HCT116 (cell line): ENCODE results near the gene CTNND2. TPM values are rescaled to one million over a fixed set of nuclear protein-coding genes. Genes with fewer than 3 reads are reported as not detected.

Experiments
- ATAC-seq: fragments of 200-7000 bp; cut with Tn5 transposase; 2 replicates; pipeline ENCODE4 v1.9.1; 2020; ENCODE audit warnings: mild to moderate bottlenecking, moderate library complexity
- BruUV-seq: library from RNA; stranded (reverse); fragments of 400-500 nt; replicated peaks from 2 replicates; lab custom pipeline; 2021; lab: Mats Ljungman, UMichigan
- CTCF ChIA-PET: fragments of 300-600 bp; sonication (Branson Sonifier 250); formaldehyde crosslinking; loops from one replicate; lab custom pipeline; 2021; ENCODE audit warnings: antibody characterized with exemption; lab: Charles Lee
- POLR2A ChIA-PET: fragments of 300-600, 350-600 bp; sonication (Branson Sonifier 250); formaldehyde crosslinking; loops from one replicate; lab custom pipeline; 2021; ENCODE audit warnings: antibody characterized with exemption; lab: Charles Lee
- RAD21 ChIA-PET, 2 experiments: fragments of 300-600 bp; sonication (Branson Sonifier 250); formaldehyde crosslinking; loops; one replicate each; lab custom pipeline; 2023; ENCODE audit warnings: low total read pairs in 2 of 2; ENCODE audit not compliant: uncharacterized antibody in 2 of 2, unreplicated experiment in 2 of 2, low non-redundant PET in 1 of 2; lab: Charles Lee
- DNase-seq: peaks from one replicate; pipeline ENCODE4 v3.0.0-alpha.2; 2010; ENCODE audit warnings: low read depth, low spot score
- H2AFZ ChIP-seq: fragments of 200-600 bp; shearing (Covaris generic), sonication (generic); 2 replicates; pipeline ENCODE4 v1.6.1; 2017; ENCODE audit warnings: low read depth, mixed run types, mixed read lengths, antibody characterized with exemption, low read length; ENCODE audit not compliant: poor library complexity, severe bottlenecking
- H3K27ac ChIP-seq: 2 replicates; pipeline ENCODE4 v1.5.1; 2012; ENCODE audit warnings: low read depth, low read length
- H3K27me3 ChIP-seq: fragments of 200-600 bp; sonication (generic); 2 replicates; pipeline ENCODE4 v1.6.1; 2016; ENCODE audit warnings: mixed run types, low read length, mixed read lengths; ENCODE audit not compliant: insufficient read depth
- H3K36me3 ChIP-seq, 2 experiments: fragments of 200-500 bp in 1 of 2; fragments of 200-600 bp in 1 of 2; sonication (Bioruptor generic) in 1 of 2; sonication (generic) in 1 of 2; 2 replicates each; pipeline versions ENCODE4 v1.5.1 to v1.6.1; 2014 to 2016; ENCODE audit warnings: low read length in 2 of 2, inconsistent platforms in 1 of 2, mixed read lengths in 1 of 2, mixed run types in 1 of 2; ENCODE audit not compliant: insufficient read depth in 2 of 2, control insufficient read depth in 1 of 2
- H3K4me1 ChIP-seq, 2 experiments: fragments of 200-600 bp in 1 of 2; sonication (generic) in 1 of 2; 2 replicates each; pipeline versions ENCODE4 v1.5.1 to v1.6.1; 2012 to 2017; ENCODE audit warnings: low read length in 2 of 2, inconsistent platforms in 1 of 2, mild to moderate bottlenecking in 1 of 2, mixed read lengths in 1 of 2, mixed run types in 1 of 2, moderate library complexity in 1 of 2; ENCODE audit not compliant: insufficient read depth in 2 of 2, control insufficient read depth in 1 of 2
- H3K4me2 ChIP-seq: fragments of 200-600 bp; sonication (generic); 2 replicates; pipeline ENCODE4 v1.6.1; 2017; ENCODE audit warnings: mixed run types, low read length, mixed read lengths
- H3K4me3 ChIP-seq, 2 experiments: fragments of 200-600 bp in 1 of 2; sonication (generic) in 1 of 2; replicated peaks in 1 of 2; 2 replicates each; pipeline ENCODE4 v1.5.1; 2011 to 2016; ENCODE audit warnings: low read length in 2 of 2, control low read depth in 1 of 2, low read depth in 1 of 2, mild to moderate bottlenecking in 1 of 2, mixed read lengths in 1 of 2, mixed run types in 1 of 2
- H3K79me2 ChIP-seq: fragments of 200-600 bp; sonication (generic); 2 replicates; pipeline ENCODE4 v1.6.1; 2017; ENCODE audit warnings: mild to moderate bottlenecking, mixed run types, low read length, moderate library complexity, mixed read lengths; ENCODE audit not compliant: insufficient read depth
- H3K9ac ChIP-seq: fragments of 200-600 bp; sonication (generic); 2 replicates; pipeline ENCODE4 v1.6.1; 2016; ENCODE audit warnings: low read length, mixed read lengths
- H3K9me2 ChIP-seq: fragments of 200-600 bp; sonication (generic), shearing (Covaris generic); 2 replicates; pipeline ENCODE4 v1.6.1; 2017; ENCODE audit warnings: mixed run types, mild to moderate bottlenecking, moderate library complexity; ENCODE audit not compliant: insufficient read depth
- H3K9me3 ChIP-seq, 2 experiments: fragments of 200-500 bp in 1 of 2; fragments of 200-600 bp in 1 of 2; sonication (Bioruptor generic) in 1 of 2; sonication (generic) in 1 of 2; 2 replicates each; pipeline ENCODE4 v1.6.1; 2014 to 2017; ENCODE audit warnings: low read length in 2 of 2, mixed read lengths in 2 of 2, inconsistent platforms in 1 of 2, low read depth in 1 of 2, mild to moderate bottlenecking in 1 of 2, mixed run types in 1 of 2, moderate library complexity in 1 of 2; ENCODE audit not compliant: control insufficient read depth in 1 of 2, insufficient read depth in 1 of 2
- H4K20me1 ChIP-seq: fragments of 200-600 bp; sonication (generic), shearing (Covaris generic); 2 replicates; pipeline ENCODE4 v1.6.1; 2017; ENCODE audit warnings: mixed run types, mild to moderate bottlenecking, moderate library complexity; ENCODE audit not compliant: insufficient read depth
- ATF3 ChIP-seq: IDR thresholded peaks from 2 replicates; pipeline ENCODE4 v1.6.1; 2012
- CBX3 ChIP-seq: IDR thresholded peaks from 2 replicates; pipeline ENCODE4 v1.6.1; 2012; ENCODE audit warnings: low read depth
- CEBPB ChIP-seq: IDR thresholded peaks from 2 replicates; pipeline ENCODE4 v1.6.1; 2012; ENCODE audit warnings: low read depth
- CTCF ChIP-seq, 3 experiments: fragments of 200-600 bp in 1 of 3; sonication (generic) in 1 of 3; IDR thresholded peaks in 2 of 3; conservative IDR thresholded peaks in 1 of 3; 2 replicates each; pipeline ENCODE4 v1.5.1; 2012 to 2017; ENCODE audit warnings: low read depth in 2 of 3, low read length in 2 of 3, antibody characterized with exemption in 1 of 3, borderline replicate concordance in 1 of 3, control low read depth in 1 of 3, mild to moderate bottlenecking in 1 of 3, mixed read lengths in 1 of 3, mixed run types in 1 of 3, moderate library complexity in 1 of 3; ENCODE audit not compliant: insufficient read depth in 1 of 3
- EGR1 ChIP-seq: IDR thresholded peaks from 2 replicates; pipeline ENCODE4 v1.6.1; 2012; ENCODE audit warnings: low read depth
- ELF1 ChIP-seq: IDR thresholded peaks from 2 replicates; pipeline ENCODE4 v1.6.1; 2012; ENCODE audit warnings: low read depth, borderline replicate concordance
- EZH2 ChIP-seq: fragments of 200-600 bp; sonication (generic); IDR thresholded peaks from 2 replicates; pipeline ENCODE4 v1.6.1; 2017; ENCODE audit warnings: antibody characterized with exemption, mixed run types
- EZH2phosphoT487 ChIP-seq: fragments of 200-600 bp; IDR thresholded peaks from 2 replicates; pipeline ENCODE4 v1.6.1; 2018; ENCODE audit warnings: antibody characterized with exemption, borderline replicate concordance
- FOSL1 ChIP-seq: IDR thresholded peaks from 2 replicates; pipeline ENCODE4 v1.6.1; 2012; ENCODE audit warnings: low read depth
- JUND ChIP-seq: IDR thresholded peaks from 2 replicates; pipeline ENCODE4 v1.6.1; 2012
- POLR2A ChIP-seq: IDR thresholded peaks from 2 replicates; pipeline ENCODE4 v1.7.0; 2011; ENCODE audit warnings: borderline replicate concordance; ENCODE audit not compliant: insufficient read depth, insufficient read length; ENCODE audit errors: extremely low read depth
- POLR2AphosphoS5 ChIP-seq: IDR thresholded peaks from 2 replicates; pipeline ENCODE4 v1.6.1; 2011; ENCODE audit warnings: mild to moderate bottlenecking, low read depth, low read length, moderate library complexity
- RAD21 ChIP-seq: IDR thresholded peaks from 2 replicates; pipeline ENCODE4 v1.6.1; 2012; ENCODE audit warnings: low read depth, mild to moderate bottlenecking
- REST ChIP-seq: IDR thresholded peaks from 2 replicates; pipeline ENCODE4 v1.6.1; 2012; ENCODE audit warnings: low read depth
- SRF ChIP-seq: IDR thresholded peaks from 2 replicates; pipeline ENCODE4 v1.6.1; 2012; ENCODE audit warnings: low read depth
- TCF7L2 ChIP-seq: IDR thresholded peaks from 2 replicates; pipeline ENCODE4 v1.7.0; 2011; ENCODE audit warnings: borderline replicate concordance, inconsistent platforms; ENCODE audit not compliant: insufficient read depth, insufficient read length; ENCODE audit errors: extremely low read depth
- YY1 ChIP-seq: IDR thresholded peaks from 2 replicates; pipeline ENCODE4 v1.6.1; 2011; ENCODE audit warnings: low read length, low read depth, moderate library complexity, mild to moderate bottlenecking; ENCODE audit not compliant: insufficient replicate concordance; ENCODE audit errors: extremely low read depth
- ZBTB33 ChIP-seq: IDR thresholded peaks from 2 replicates; pipeline ENCODE4 v1.6.1; 2011; ENCODE audit warnings: mild to moderate bottlenecking, low read length, moderate library complexity; ENCODE audit not compliant: insufficient replicate concordance; ENCODE audit errors: extremely low read depth
- ZFX ChIP-seq: fragments of 450-650 bp; IDR thresholded peaks from 2 replicates; pipeline ENCODE4 v1.6.1; 2017
- ZNF274 ChIP-seq: fragments of 200-500 bp; sonication (Bioruptor generic); IDR thresholded peaks from 2 replicates; pipeline ENCODE4 v1.6.1; 2014; ENCODE audit warnings: mild to moderate bottlenecking, low read depth, low read length, inconsistent platforms
- intact Hi-C: fragments of 100-400 bp; cut with micrococcal nuclease; formaldehyde crosslinking; loops from 2 replicates; pipeline ENCODE4 v1.10.0; 2022
- total RNA-seq: library from RNA; stranded (reverse); gene quantifications from one replicate; pipeline ENCODE4 v1.2.1, GENCODE V29; 2021; ENCODE audit not compliant: unreplicated experiment

Gene CTNND2
- total RNA-seq, 1 experiment from 2014 or later: not detected

GRCh38 chr5:11894992-11895391 is 9.3 kb downstream of the CTNND2 start (continued):
- TF ChIP-seq ZBTB33 (no peak), ZFX (no peak), EZH2 (no peak), EZH2phosphoT487 (no peak), SRF (no peak), ELF1 (no peak)

GRCh38 chr5:11892832-11893231 is 11.4 kb downstream of the CTNND2 start:
- Histone ChIP-seq H2AFZ (no peak overlapping the region), H3K9me2 (no peaks in the 10 kb centered on the region), H3K4me2 (no peak overlapping the region), H3K9ac (no peak overlapping the region), H3K4me3 (no peak overlapping the region), H3K9me3 (peaks cover 19 to 23% of the 10 kb centered on the region in 2 experiments; a peak in 2 of 4 replicates), H3K27ac (no peak overlapping the region), H3K36me3 (no peaks in the 10 kb centered on the region), H3K27me3 (no peaks in the 10 kb centered on the region), H3K4me1 (no peaks in the 10 kb centered on the region), H4K20me1 (no peaks in the 10 kb centered on the region), H3K79me2 (no peaks in the 10 kb centered on the region)
- CTCF ChIA-PET: no interaction called here
- ATAC-seq (no peak), DNase-seq (no peak)
- RAD21 ChIA-PET: no interaction called here
- POLR2A ChIA-PET: no interaction called here
- BruUV-seq: no TSS peak
- intact Hi-C loops: no loop called here
- TF ChIP-seq EZH2phosphoT487: no peak
- no peak for TF ChIP-seq YY1
- no peak for TF ChIP-seq CTCF (IDR thresholded peaks at IDR 0.05 in 2 of 3, conservative IDR thresholded peaks at IDR 0.05 in 1 of 3; ENCODE audit: borderline replicate concordance in 1 of 3, insufficient read depth in 1 of 3, low read depth in 2 of 3, low read length in 2 of 3)
- TF ChIP-seq ZNF274: no peak
- no peak for TF ChIP-seq JUND
- TF ChIP-seq ZFX: no peak
- TF ChIP-seq POLR2AphosphoS5: no peak
- TF ChIP-seq CEBPB: no peak
- no peak for TF ChIP-seq FOSL1
- TF ChIP-seq TCF7L2: no peak
- TF ChIP-seq EGR1: no peak
- no peak for TF ChIP-seq CBX3
- no peak for TF ChIP-seq EZH2
- no peak for TF ChIP-seq ATF3
- no peak for TF ChIP-seq REST
- TF ChIP-seq POLR2A: no peak
- no peak for TF ChIP-seq RAD21
- TF ChIP-seq ELF1: no peak
